HepG2 (cell line): ENCODE data around the gene MRPL51. TPM values are rescaled to one million over a fixed set of nuclear protein-coding genes. Genes with fewer than 3 reads are reported as not detected.

Source experiments
- CBX5 ChIP-seq: sonication (generic); formaldehyde crosslinking; IDR thresholded peaks from 2 replicates; pipeline ENCODE4 v1.4.0; 2020; ENCODE audit warnings: missing genetic modification reagents, borderline replicate concordance
- CEBPB ChIP-seq: IDR thresholded peaks from 2 replicates; pipeline ENCODE4 v1.6.1; 2011; ENCODE audit warnings: low read depth, low read length, improper control_type of control experiment, borderline replicate concordance
- ETV5 ChIP-seq: IDR thresholded peaks from 2 replicates; pipeline ENCODE4 v1.6.1; 2018; ENCODE audit warnings: missing biosample characterization, missing genetic modification reagents, inconsistent platforms, borderline replicate concordance
- HNF1B ChIP-seq: sonication (generic); formaldehyde crosslinking; IDR thresholded peaks from 2 replicates; pipeline ENCODE4 v1.5.1; 2020; ENCODE audit warnings: mild to moderate bottlenecking, moderate library complexity, missing genetic modification reagents
- ISL2 ChIP-seq: sonication (generic); formaldehyde crosslinking; IDR thresholded peaks from 2 replicates; pipeline ENCODE4 v1.5.0; 2020; ENCODE audit warnings: missing genetic modification reagents
- ISX ChIP-seq: sonication (generic); formaldehyde crosslinking; conservative IDR thresholded peaks from 2 replicates; pipeline ENCODE4 v1.5.0; 2020; ENCODE audit warnings: missing genetic modification reagents
- JUND ChIP-seq: sonication (generic); formaldehyde crosslinking; IDR thresholded peaks from 2 replicates; pipeline ENCODE4 v1.8.0; 2022; ENCODE audit warnings: mild to moderate bottlenecking, missing genetic modification reagents
- MIER2 ChIP-seq: IDR thresholded peaks from 2 replicates; pipeline ENCODE4 v1.6.1; 2016; ENCODE audit warnings: missing biosample characterization, missing genetic modification reagents
- NFE2 ChIP-seq: sonication (generic); formaldehyde crosslinking; IDR thresholded peaks from 2 replicates; pipeline ENCODE4 v1.4.0; 2020; ENCODE audit warnings: missing genetic modification reagents
- NFKB2 ChIP-seq: sonication (generic); formaldehyde crosslinking; IDR thresholded peaks from 2 replicates; pipeline ENCODE4 v1.4.0; 2020; ENCODE audit warnings: missing genetic modification reagents, borderline replicate concordance
- NR1H2 ChIP-seq: sonication (generic); formaldehyde crosslinking; IDR thresholded peaks from 2 replicates; pipeline ENCODE4 v1.8.1; 2022; ENCODE audit warnings: low read depth, missing genetic modification reagents, borderline replicate concordance
- PCBP1 ChIP-seq: fragments of 200-400 bp; formaldehyde crosslinking; IDR thresholded peaks from 2 replicates; pipeline ENCODE4 v1.6.1; 2017; ENCODE audit warnings: mild to moderate bottlenecking, low read depth, low read length, borderline replicate concordance
- SMAD9 ChIP-seq: sonication (generic); formaldehyde crosslinking; IDR thresholded peaks from 2 replicates; pipeline ENCODE4 v1.5.1; 2020; ENCODE audit warnings: mild to moderate bottlenecking, missing genetic modification reagents
- SMYD3 ChIP-seq: sonication (generic); formaldehyde crosslinking; IDR thresholded peaks from 2 replicates; pipeline ENCODE4 v1.8.1; 2023; ENCODE audit warnings: mild to moderate bottlenecking, missing genetic modification reagents
- SP5 ChIP-seq: IDR thresholded peaks from 2 replicates; pipeline ENCODE4 v1.6.1; 2016; ENCODE audit warnings: low read depth, borderline replicate concordance
- SRSF9 ChIP-seq: fragments of 200-400 bp; formaldehyde crosslinking; IDR thresholded peaks from 2 replicates; pipeline ENCODE4 v1.6.1; 2018; ENCODE audit warnings: borderline replicate concordance, mild to moderate bottlenecking, low read depth, low read length; ENCODE audit not compliant: insufficient read depth, poor library complexity, severe bottlenecking
- TGIF2 ChIP-seq: IDR thresholded peaks from 2 replicates; pipeline ENCODE4 v1.6.1; 2016; ENCODE audit warnings: control low read depth, missing compliant biosample characterization
- U2AF1 ChIP-seq: fragments of 200-400 bp; formaldehyde crosslinking; optimal IDR thresholded peaks from 2 replicates; pipeline ENCODE3; 2017; ENCODE audit warnings: mild to moderate bottlenecking, low read depth, low read length
- UBTF ChIP-seq: sonication (generic); formaldehyde crosslinking; IDR thresholded peaks from 2 replicates; pipeline ENCODE4 v1.4.0; 2020; ENCODE audit warnings: mild to moderate bottlenecking, missing genetic modification reagents
- ZBTB38 ChIP-seq: sonication (generic); formaldehyde crosslinking; IDR thresholded peaks from 2 replicates; pipeline ENCODE4 v1.5.1; 2020; ENCODE audit warnings: mild to moderate bottlenecking, missing genetic modification reagents
- ZNF263 ChIP-seq: sonication (generic); formaldehyde crosslinking; IDR thresholded peaks from 2 replicates; pipeline ENCODE4 v1.4.0; 2020; ENCODE audit warnings: missing genetic modification reagents
- ZNF337 ChIP-seq: sonication (generic); formaldehyde crosslinking; IDR thresholded peaks from 2 replicates; pipeline ENCODE4 v1.5.1; 2020; ENCODE audit warnings: missing genetic modification reagents, low read depth, mild to moderate bottlenecking, borderline replicate concordance
- ZNF430 ChIP-seq: sonication (generic); formaldehyde crosslinking; IDR thresholded peaks from 2 replicates; pipeline ENCODE4 v1.9.0; 2021; ENCODE audit warnings: mild to moderate bottlenecking, missing genetic modification reagents
- ZNF557 ChIP-seq: sonication (generic); formaldehyde crosslinking; IDR thresholded peaks from 2 replicates; pipeline ENCODE4 v1.4.0; 2020; ENCODE audit warnings: missing genetic modification reagents
- ZNF570 ChIP-seq: sonication (generic); formaldehyde crosslinking; IDR thresholded peaks from 2 replicates; pipeline ENCODE4 v1.4.0; 2020; ENCODE audit warnings: mild to moderate bottlenecking, missing genetic modification reagents, borderline replicate concordance
- ZNF614 ChIP-seq: IDR thresholded peaks from 2 replicates; pipeline ENCODE4 v1.6.1; 2018; ENCODE audit warnings: missing biosample characterization, missing genetic modification reagents, inconsistent platforms, borderline replicate concordance
- ZNF629 ChIP-seq: sonication (generic); formaldehyde crosslinking; conservative IDR thresholded peaks from 2 replicates; pipeline ENCODE4 v1.5.0; 2020; ENCODE audit warnings: missing genetic modification reagents
- ZNF660 ChIP-seq: sonication (generic); formaldehyde crosslinking; IDR thresholded peaks from 2 replicates; pipeline ENCODE4 v1.5.1; 2020; ENCODE audit warnings: mild to moderate bottlenecking, low read depth, missing genetic modification reagents, borderline replicate concordance
- polyA plus RNA-seq, 8 experiments: library from polyadenylated mRNA; depleted of rRNA in 3 of 8; stranded (reverse) in 7 of 8; unstranded in 1 of 8; fragments of >200 nt; fragmentation: Illumina TruSeq in 4 of 8; extraction: Trizol in 4 of 8; gene quantifications; 2 replicates each; pipeline versions ENCODE4 v1.2.1 to v1.2.3, GENCODE V29; 2011 to 2016; ENCODE audit warnings: low read depth in 4 of 8, missing spikeins in 1 of 8, mixed read lengths in 1 of 8; ENCODE audit not compliant: insufficient read depth in 1 of 8
- total RNA-seq, 5 experiments: library from RNA; depleted of rRNA; stranded (reverse); fragments of >200 nt; fragmentation: Illumina TruSeq; extraction: Trizol; gene quantifications; 2 replicates each; pipeline ENCODE4 v1.2.3, GENCODE V29; 2016; ENCODE audit warnings: low read depth in 1 of 5

MRPL51 gene
- total and polyA plus RNA-seq, 2 of the 13 experiments (the other 11 are each of a cell fraction or from before 2014, with no cell fraction given) = 64.8 to 278 TPM

GRCh38 chr12:6492838-6493496 is at the start of gene MRPL51 (continued):
- TF ChIP-seq HNF1B (CRISPR knock-in tag) (peak; percentile 53), UBTF (CRISPR knock-in tag) (peak; percentile 53), CBX5 (CRISPR knock-in tag) (no peak; the same call in 1 of the 2 replicates), ISL2 (no peak), PCBP1 (no peak), ZNF557 (CRISPR knock-in tag) (no peak), ZNF660 (no peak), NFE2 (CRISPR knock-in tag) (no peak), SMYD3 (no peak), ZNF430 (CRISPR knock-in tag) (peak; percentile 75; the same call in 1 of the 2 replicates), ZNF614 (CRISPR knock-in tag) (0 out of 2 replicates have a peak, but pooled peaks have one; percentile 24), JUND (CRISPR knock-in tag) (no peak), ISX (CRISPR knock-in tag) (no peak), U2AF1 (no peak), ZNF629 (CRISPR knock-in tag) (no peak), SMAD9 (CRISPR knock-in tag) (no peak), SP5 (CRISPR knock-in tag) (no peak; the same call in 1 of the 2 replicates), MIER2 (CRISPR knock-in tag) (no peak), NFKB2 (no peak; the same call in none of the 2 replicates), SRSF9 (no peak), ZNF337 (CRISPR knock-in tag) (no peak), CEBPB (no peak), TGIF2 (CRISPR knock-in tag) (peak; percentile 60; the same call in 1 of the 2 replicates), ZNF570 (CRISPR knock-in tag) (no peak), ZNF263 (CRISPR knock-in tag) (no peak), NR1H2 (no peak), ZBTB38 (CRISPR knock-in tag) (no peak), ETV5 (CRISPR knock-in tag) (peak; percentile 88; the same call in 1 of the 2 replicates)
